ENCODE results near the gene RILP. TPM values are rescaled to one million over a fixed set of nuclear protein-coding genes. Genes with fewer than 3 reads are reported as not detected.

The RILP gene
- total RNA-seq, 4 donors from 2014 or later: 15.8 to 41.5 (median 24.0) TPM

DNA sequence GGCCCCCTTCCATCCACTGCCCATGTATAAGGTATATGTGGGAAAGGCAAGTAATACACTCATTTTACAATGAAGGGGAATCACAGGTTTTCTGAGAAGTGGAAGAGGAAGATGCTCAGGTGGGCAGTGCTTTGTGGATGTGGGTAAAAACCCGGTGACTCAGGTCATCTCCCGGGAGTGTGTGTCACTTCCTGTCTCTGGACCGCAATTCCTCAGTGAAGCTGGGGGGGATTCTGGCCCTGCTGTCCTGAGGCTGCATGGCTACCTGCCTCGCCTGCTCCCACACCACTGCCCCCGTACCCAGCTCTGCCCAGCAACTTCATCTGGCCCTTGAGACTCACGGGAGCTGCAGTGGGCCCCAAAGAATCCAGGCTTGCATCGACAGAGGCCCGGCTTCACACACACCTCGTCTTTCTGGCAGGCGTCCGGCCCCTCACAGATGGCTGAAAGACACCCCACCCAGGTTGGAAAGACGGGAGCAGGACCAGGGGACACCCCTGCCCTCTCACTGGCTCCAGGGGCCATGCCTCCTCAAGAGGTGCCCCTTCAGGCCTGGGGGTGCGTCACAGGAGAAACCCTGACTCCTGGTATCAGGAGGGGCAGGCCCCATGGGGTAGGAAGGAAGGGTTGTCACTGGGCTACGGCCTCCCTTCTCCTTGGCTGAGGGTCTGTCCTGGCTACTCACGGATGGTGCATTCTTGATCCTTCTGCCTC, 5.0 kb downstream of the RILP start:
- DNase-seq (ENCODE audit: extremely low spot score): no peak
- peaks cover 0 to 3% (median 0%) of the 10 kb centered on the region in 4 donors for H3K27me3 ChIP-seq
- intact Hi-C loops (cut with DNase I): loop anchor here (5.0 kb wide), 1 partner anchor 67 kb away; no protein-coding TSS in a partner anchor
- H3K36me3 ChIP-seq: peaks cover 0 to 8% (median 0%) of the 10 kb centered on the region in 4 donors
- peaks cover 38 to 63% (median 60%) of the 10 kb centered on the region in 4 donors for H3K4me1 ChIP-seq
- H3K4me3 ChIP-seq: peak overlapping the region; percentile 43 to 58 (median 55)
- TF ChIP-seq, protein P1, sequence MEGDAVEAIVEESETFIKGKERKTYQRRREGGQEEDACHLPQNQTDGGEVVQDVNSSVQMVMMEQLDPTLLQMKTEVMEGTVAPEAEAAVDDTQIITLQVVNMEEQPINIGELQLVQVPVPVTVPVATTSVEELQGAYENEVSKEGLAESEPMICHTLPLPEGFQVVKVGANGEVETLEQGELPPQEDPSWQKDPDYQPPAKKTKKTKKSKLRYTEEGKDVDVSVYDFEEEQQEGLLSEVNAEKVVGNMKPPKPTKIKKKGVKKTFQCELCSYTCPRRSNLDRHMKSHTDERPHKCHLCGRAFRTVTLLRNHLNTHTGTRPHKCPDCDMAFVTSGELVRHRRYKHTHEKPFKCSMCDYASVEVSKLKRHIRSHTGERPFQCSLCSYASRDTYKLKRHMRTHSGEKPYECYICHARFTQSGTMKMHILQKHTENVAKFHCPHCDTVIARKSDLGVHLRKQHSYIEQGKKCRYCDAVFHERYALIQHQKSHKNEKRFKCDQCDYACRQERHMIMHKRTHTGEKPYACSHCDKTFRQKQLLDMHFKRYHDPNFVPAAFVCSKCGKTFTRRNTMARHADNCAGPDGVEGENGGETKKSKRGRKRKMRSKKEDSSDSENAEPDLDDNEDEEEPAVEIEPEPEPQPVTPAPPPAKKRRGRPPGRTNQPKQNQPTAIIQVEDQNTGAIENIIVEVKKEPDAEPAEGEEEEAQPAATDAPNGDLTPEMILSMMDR (IDR thresholded peaks at IDR 0.05): no peak
- TF ChIP-seq POLR2A (IDR thresholded peaks at IDR 0.05; ENCODE audit: low read depth) (no peak), POLR2AphosphoS5 (IDR thresholded peaks at IDR 0.05) (peak in 1 of 2 donors; percentile 7), EP300 (IDR thresholded peaks at IDR 0.05) (no peak)
- peak overlapping the region; percentile 91 to 100 (median 97) for H3K27ac ChIP-seq (replicated peaks in 1 of 4)
- H3K9me3 ChIP-seq: no peaks in the 10 kb centered on the region
- 63% methylated on average over 7 of the region's 15 CpGs for WGBS

DNA sequence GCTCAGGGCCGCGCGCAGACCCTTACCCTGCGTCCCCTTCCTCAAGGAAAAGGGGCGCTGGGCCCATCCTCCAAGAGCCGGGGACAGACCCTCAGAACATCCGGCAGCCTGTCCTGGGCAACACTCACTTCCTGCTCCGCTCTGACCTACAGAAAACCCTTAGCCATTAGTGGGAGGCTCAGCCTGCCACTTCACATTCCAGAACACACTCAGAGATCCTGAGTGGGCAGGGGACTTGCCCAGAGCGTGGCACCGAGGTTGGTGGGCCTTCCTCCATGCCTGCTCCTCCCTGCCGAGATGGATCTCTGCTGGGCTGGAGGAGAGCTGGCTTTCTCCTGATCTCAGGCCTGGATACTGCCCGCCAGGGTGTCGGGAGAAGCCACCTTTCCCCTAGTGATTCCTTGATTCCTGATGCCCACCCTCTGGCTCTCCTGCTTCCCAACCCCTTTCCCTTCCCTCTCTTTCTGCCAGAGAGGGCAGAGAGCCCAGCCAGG, 5.6 kb downstream of the RILP start:
- intact Hi-C loops (cut with DNase I): no loop called here
- TF ChIP-seq EP300 (IDR thresholded peaks at IDR 0.05) (no peak), POLR2A (IDR thresholded peaks at IDR 0.05; ENCODE audit: low read depth) (no peak), POLR2AphosphoS5 (IDR thresholded peaks at IDR 0.05) (no peak)
- TF ChIP-seq, protein P1 (IDR thresholded peaks at IDR 0.05): no peak
- 47% methylated on average over 4 of the region's 13 CpGs for WGBS
- Histone ChIP-seq H3K27me3 (no peaks in the 10 kb centered on the region), H3K36me3 (peaks cover 0 to 14% (median 0%) of the 10 kb centered on the region in 4 donors), H3K27ac (replicated peaks in 1 of 4) (peak overlapping the region; percentile 91 to 100 (median 97)), H3K9me3 (no peaks in the 10 kb centered on the region), H3K4me3 (peak overlapping the region; percentile 53 to 58 (median 56)), H3K4me1 (peaks cover 38 to 61% (median 59%) of the 10 kb centered on the region in 4 donors)
- DNase-seq (ENCODE audit: extremely low spot score): no peak

DNA sequence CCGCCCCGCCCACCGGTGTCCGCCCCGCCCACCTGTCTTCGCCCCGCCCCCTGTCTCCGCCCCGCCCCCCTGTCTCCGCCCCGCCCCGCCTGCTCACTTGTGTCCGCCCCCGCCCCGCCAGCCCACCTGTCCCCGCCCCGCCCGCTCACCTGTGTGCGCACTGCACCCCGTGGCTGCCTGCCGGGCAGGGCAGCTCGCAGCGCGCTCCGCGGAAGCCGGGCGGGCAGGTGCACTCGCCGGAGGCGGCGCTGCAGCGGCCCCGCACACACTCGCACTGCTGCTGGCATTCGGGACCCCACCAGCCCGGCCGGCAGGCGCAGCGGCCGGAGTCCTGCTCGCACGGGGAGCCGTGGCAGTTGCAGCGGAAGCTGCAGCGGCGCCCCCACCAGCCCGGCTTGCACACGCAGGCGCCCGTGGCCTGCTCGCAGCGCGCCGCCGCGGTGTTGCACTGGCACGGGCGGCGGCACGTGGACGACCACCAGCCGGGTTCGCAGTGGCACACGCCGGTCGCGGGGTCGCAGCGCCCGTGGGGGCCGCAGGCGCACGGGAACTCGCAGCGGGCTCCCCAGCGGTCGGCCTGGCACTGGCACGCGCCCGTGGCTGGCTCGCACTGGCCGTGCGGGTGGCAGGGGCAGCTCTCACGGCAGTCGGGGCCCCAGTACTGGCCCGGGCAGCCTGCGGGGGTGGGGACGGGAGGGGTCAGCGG, 6.2 kb downstream of the RILP start:
- Histone ChIP-seq H3K9me3 (no peaks in the 10 kb centered on the region), H3K4me1 (peaks cover 38 to 58% (median 56%) of the 10 kb centered on the region in 4 donors), H3K27me3 (no peaks in the 10 kb centered on the region), H3K36me3 (peaks cover 0 to 20% (median 0%) of the 10 kb centered on the region in 4 donors), H3K27ac (replicated peaks in 1 of 4) (peak overlapping the region; percentile 91 to 100 (median 97)), H3K4me3 (peak overlapping the region; percentile 53 to 58 (median 56))
- WGBS: 0% methylated on average over 2 of the region's 90 CpGs
- DNase-seq (ENCODE audit: extremely low spot score): no peak
- TF ChIP-seq, protein P1 (IDR thresholded peaks at IDR 0.05): peak in 1 of 3 experiments; percentile 21
- TF ChIP-seq POLR2AphosphoS5 (IDR thresholded peaks at IDR 0.05): no peak
- intact Hi-C loops (cut with DNase I): no loop called here

DNA sequence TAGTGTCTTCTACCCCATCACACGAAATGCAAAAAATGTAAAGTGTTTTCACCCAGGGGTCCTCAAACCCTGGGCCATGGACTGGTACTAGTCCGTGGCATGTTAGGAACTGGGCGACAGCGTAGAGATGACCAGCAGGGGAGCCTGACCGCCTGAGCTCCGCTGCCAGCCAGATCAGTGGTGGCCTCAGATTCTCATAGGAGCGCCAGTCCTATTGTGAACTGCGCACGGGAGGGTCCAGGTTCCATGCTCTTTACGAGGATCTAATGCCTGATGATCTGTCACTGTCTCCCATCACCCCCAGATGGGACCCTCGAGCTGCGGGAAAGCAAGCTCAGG, 8.6 kb downstream of the RILP start:
- H3K9me3 ChIP-seq: no peaks in the 10 kb centered on the region
- 82% methylated on average over 12 of the region's 12 CpGs for WGBS
- no peak overlapping the region for H3K27ac ChIP-seq (replicated peaks in 1 of 4)
- peaks cover 0 to 39% (median 8%) of the 10 kb centered on the region in 4 donors for H3K36me3 ChIP-seq
- H3K4me3 ChIP-seq: no peak overlapping the region
- TF ChIP-seq, protein P1 (IDR thresholded peaks at IDR 0.05): no peak
- no peak for TF ChIP-seq POLR2AphosphoS5 (IDR thresholded peaks at IDR 0.05)
- no peak for TF ChIP-seq POLR2A (IDR thresholded peaks at IDR 0.05; ENCODE audit: low read depth)
- no peak for TF ChIP-seq EP300 (IDR thresholded peaks at IDR 0.05)
- H3K4me1 ChIP-seq: peaks cover 14 to 34% (median 32%) of the 10 kb centered on the region in 4 donors
- no peak for DNase-seq (ENCODE audit: extremely low spot score)
- no peaks in the 10 kb centered on the region for H3K27me3 ChIP-seq
- intact Hi-C loops (cut with DNase I): no loop called here

Data from esophagus muscularis mucosa (tissue), 4 donors.